HEK293 (cell line): Measurements from ENCODE around the gene TRAPPC4.

Source experiments
- KLF7 ChIP-seq: fragments of 450-650 bp; formaldehyde crosslinking; IDR thresholded peaks from 2 replicates; pipeline ENCODE4 v1.5.1; 2016; ENCODE audit warnings: missing biosample characterization, missing genetic modification characterization, borderline replicate concordance
- REPIN1 ChIP-seq: fragments of 450-650 bp; formaldehyde crosslinking; IDR thresholded peaks from 2 replicates; pipeline ENCODE4 v1.5.1; 2017; ENCODE audit warnings: missing biosample characterization, missing genetic modification characterization, low read depth
- WT1 ChIP-seq: fragments of 450-650 bp; formaldehyde crosslinking; IDR thresholded peaks from 2 replicates; pipeline ENCODE4 v1.5.1; 2016; ENCODE audit warnings: missing biosample characterization, missing genetic modification characterization
- ZBTB21 ChIP-seq: fragments of 450-650 bp; formaldehyde crosslinking; IDR thresholded peaks from 2 replicates; pipeline ENCODE4 v1.5.1; 2017; ENCODE audit warnings: missing biosample characterization, missing genetic modification characterization
- ZFP41 ChIP-seq: fragments of 450-650 bp; formaldehyde crosslinking; IDR thresholded peaks from 2 replicates; pipeline ENCODE4 v1.5.1; 2016; ENCODE audit warnings: missing biosample characterization, missing genetic modification characterization, borderline replicate concordance
- ZNF121 ChIP-seq: fragments of 450-650 bp; formaldehyde crosslinking; IDR thresholded peaks from 2 replicates; pipeline ENCODE4 v1.5.1; 2016; ENCODE audit warnings: missing biosample characterization, missing genetic modification characterization
- ZNF214 ChIP-seq: fragments of 450-650 bp; formaldehyde crosslinking; IDR thresholded peaks from 2 replicates; pipeline ENCODE4 v1.5.1; 2017; ENCODE audit warnings: missing biosample characterization, mild to moderate bottlenecking, missing genetic modification characterization, borderline replicate concordance
- ZNF248 ChIP-seq: fragments of 450-650 bp; formaldehyde crosslinking; IDR thresholded peaks from 2 replicates; pipeline ENCODE4 v1.5.1; 2017; ENCODE audit warnings: missing biosample characterization, missing genetic modification characterization
- ZNF354C ChIP-seq: fragments of 450-650 bp; formaldehyde crosslinking; IDR thresholded peaks from 2 replicates; pipeline ENCODE4 v1.5.1; 2016; ENCODE audit warnings: missing biosample characterization, missing genetic modification characterization, low read depth, borderline replicate concordance
- ZNF394 ChIP-seq: fragments of 450-650 bp; formaldehyde crosslinking; IDR thresholded peaks from 2 replicates; pipeline ENCODE4 v1.5.1; 2016; ENCODE audit warnings: missing biosample characterization, missing genetic modification characterization, mild to moderate bottlenecking, moderate library complexity, borderline replicate concordance
- ZNF433 ChIP-seq: fragments of 450-650 bp; formaldehyde crosslinking; IDR thresholded peaks from 2 replicates; pipeline ENCODE4 v1.5.1; 2016; ENCODE audit warnings: missing biosample characterization, missing genetic modification characterization, low read depth
- ZNF521 ChIP-seq: fragments of 450-650 bp; formaldehyde crosslinking; IDR thresholded peaks from 2 replicates; pipeline ENCODE4 v1.5.1; 2017; ENCODE audit warnings: missing biosample characterization, mild to moderate bottlenecking, missing genetic modification characterization
- ZNF621 ChIP-seq: fragments of 450-650 bp; formaldehyde crosslinking; IDR thresholded peaks from 2 replicates; pipeline ENCODE4 v1.5.1; 2017; ENCODE audit warnings: missing biosample characterization, missing genetic modification characterization
- ZSCAN16 ChIP-seq: fragments of 450-650 bp; formaldehyde crosslinking; IDR thresholded peaks from 2 replicates; pipeline ENCODE4 v1.5.1; 2016; ENCODE audit warnings: missing biosample characterization, missing genetic modification characterization
- ZXDB ChIP-seq: fragments of 450-650 bp; formaldehyde crosslinking; IDR thresholded peaks from 2 replicates; pipeline ENCODE4 v1.5.1; 2016; ENCODE audit warnings: missing biosample characterization, missing genetic modification characterization
- TF ChIP-seq, protein P1 (sequence below): fragments of 450-650 bp; formaldehyde crosslinking; IDR thresholded peaks from 2 replicates; pipeline ENCODE4 v1.5.1; 2017; ENCODE audit warnings: missing biosample characterization, missing genetic modification characterization
- TF ChIP-seq, protein P2 (sequence below): fragments of 450-650 bp; formaldehyde crosslinking; IDR thresholded peaks from 2 replicates; pipeline ENCODE4 v1.5.1; 2017; ENCODE audit warnings: missing biosample characterization, missing genetic modification characterization
- TF ChIP-seq, protein P3 (sequence below): fragments of 450-650 bp; formaldehyde crosslinking; IDR thresholded peaks from 2 replicates; pipeline ENCODE4 v1.5.1; 2016; ENCODE audit warnings: missing biosample characterization, missing genetic modification characterization
- TF ChIP-seq, protein P4 (sequence below): fragments of 450-650 bp; formaldehyde crosslinking; conservative IDR thresholded peaks from 2 replicates; pipeline ENCODE4 v1.5.1; 2016; ENCODE audit warnings: low read depth, missing biosample characterization, missing genetic modification characterization
- TF ChIP-seq, protein P5 (sequence below): fragments of 450-650 bp; formaldehyde crosslinking; IDR thresholded peaks from 2 replicates; pipeline ENCODE4 v1.5.1; 2016; ENCODE audit warnings: missing biosample characterization, missing genetic modification characterization
- TF ChIP-seq, protein P6 (sequence below): fragments of 450-650 bp; formaldehyde crosslinking; optimal IDR thresholded peaks from 2 replicates; pipeline ENCODE3; 2016; ENCODE audit warnings: missing biosample characterization, mild to moderate bottlenecking, missing genetic modification characterization
- TF ChIP-seq, protein P7 (sequence below): fragments of 450-650 bp; formaldehyde crosslinking; IDR thresholded peaks from 2 replicates; pipeline ENCODE4 v1.5.1; 2016; ENCODE audit warnings: missing biosample characterization, missing genetic modification characterization, borderline replicate concordance
- TF ChIP-seq, protein P8 (sequence below): fragments of 450-650 bp; IDR thresholded peaks from 2 replicates; pipeline ENCODE4 v1.5.1; 2018; ENCODE audit warnings: missing biosample characterization, missing genetic modification characterization

The TRAPPC4 gene

DNA sequence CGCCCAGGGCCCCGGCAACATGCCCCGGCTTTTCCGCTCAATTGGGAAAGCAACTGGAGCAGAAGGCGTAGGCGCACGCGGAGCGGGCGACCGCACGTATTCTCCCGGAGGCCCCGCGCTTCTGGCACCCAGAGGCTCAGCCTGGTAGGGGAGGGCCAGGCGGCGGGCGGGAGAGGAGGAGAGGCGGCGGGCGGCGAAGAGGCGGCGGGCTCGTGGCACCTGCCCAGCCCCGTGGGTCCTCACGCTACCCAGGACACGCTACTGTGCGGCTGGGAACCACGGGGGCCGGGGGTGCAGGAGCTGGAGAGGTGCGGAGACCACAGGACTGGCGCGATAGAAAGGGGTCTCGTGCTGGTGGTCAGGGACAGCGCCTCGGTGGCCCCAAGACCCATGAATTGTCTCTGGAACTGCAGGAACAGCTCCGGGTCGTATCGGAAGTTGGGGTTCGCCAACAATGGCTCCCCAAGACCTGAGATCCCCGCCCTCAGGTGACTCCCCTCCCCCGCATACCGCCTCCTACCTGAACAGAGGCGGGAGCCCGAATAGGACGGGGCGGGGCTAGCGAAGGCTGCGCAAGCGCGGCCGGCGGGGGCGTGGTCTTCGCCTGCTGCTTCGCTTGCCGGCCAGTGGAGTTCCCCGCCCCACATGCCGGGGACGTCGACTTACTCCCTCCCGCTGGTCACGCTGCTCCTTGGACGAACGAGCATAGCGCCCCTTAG lies 11.9 kb downstream of the TRAPPC4 start, which contains the start of gene SLC37A4 (continued):
- no peak; the same call in 1 of the 2 replicates for TF ChIP-seq ZNF394 (tag by site-specific recombination)
- TF ChIP-seq ZNF354C (tag by site-specific recombination) = no peak
- no peak for TF ChIP-seq ZNF214
- TF ChIP-seq, protein P1, sequence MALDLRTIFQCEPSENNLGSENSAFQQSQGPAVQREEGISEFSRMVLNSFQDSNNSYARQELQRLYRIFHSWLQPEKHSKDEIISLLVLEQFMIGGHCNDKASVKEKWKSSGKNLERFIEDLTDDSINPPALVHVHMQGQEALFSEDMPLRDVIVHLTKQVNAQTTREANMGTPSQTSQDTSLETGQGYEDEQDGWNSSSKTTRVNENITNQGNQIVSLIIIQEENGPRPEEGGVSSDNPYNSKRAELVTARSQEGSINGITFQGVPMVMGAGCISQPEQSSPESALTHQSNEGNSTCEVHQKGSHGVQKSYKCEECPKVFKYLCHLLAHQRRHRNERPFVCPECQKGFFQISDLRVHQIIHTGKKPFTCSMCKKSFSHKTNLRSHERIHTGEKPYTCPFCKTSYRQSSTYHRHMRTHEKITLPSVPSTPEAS (tag by site-specific recombination) = no peak
- TF ChIP-seq, protein P2, sequence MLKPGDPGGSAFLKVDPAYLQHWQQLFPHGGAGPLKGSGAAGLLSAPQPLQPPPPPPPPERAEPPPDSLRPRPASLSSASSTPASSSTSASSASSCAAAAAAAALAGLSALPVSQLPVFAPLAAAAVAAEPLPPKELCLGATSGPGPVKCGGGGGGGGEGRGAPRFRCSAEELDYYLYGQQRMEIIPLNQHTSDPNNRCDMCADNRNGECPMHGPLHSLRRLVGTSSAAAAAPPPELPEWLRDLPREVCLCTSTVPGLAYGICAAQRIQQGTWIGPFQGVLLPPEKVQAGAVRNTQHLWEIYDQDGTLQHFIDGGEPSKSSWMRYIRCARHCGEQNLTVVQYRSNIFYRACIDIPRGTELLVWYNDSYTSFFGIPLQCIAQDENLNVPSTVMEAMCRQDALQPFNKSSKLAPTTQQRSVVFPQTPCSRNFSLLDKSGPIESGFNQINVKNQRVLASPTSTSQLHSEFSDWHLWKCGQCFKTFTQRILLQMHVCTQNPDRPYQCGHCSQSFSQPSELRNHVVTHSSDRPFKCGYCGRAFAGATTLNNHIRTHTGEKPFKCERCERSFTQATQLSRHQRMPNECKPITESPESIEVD = no peak
- TF ChIP-seq ZNF433 (tag by site-specific recombination) = no peak
- TF ChIP-seq ZFP41 = no peak
- 0 out of 2 replicates have a peak, but pooled peaks have one; percentile 44 for TF ChIP-seq ZXDB
- TF ChIP-seq ZNF621 = no peak
- TF ChIP-seq, protein P3, sequence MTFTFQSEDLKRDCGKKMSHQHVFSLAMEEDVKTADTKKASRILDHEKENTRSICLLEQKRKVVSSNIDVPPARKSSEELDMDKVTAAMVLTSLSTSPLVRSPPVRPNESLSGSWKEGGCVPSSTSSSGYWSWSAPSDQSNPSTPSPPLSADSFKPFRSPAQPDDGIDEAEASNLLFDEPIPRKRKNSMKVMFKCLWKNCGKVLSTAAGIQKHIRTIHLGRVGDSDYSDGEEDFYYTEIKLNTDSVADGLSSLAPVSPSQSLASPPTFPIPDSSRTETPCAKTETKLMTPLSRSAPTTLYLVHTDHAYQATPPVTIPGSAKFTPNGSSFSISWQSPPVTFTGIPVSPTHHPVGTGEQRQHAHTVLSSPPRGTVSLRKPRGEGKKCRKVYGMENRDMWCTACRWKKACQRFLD (tag by site-specific recombination) = no peak
- no peak for TF ChIP-seq REPIN1 (tag by site-specific recombination)
- 0 out of 2 replicates have a peak, but pooled peaks have one; percentile 10 for TF ChIP-seq ZNF121 (tag by site-specific recombination)
- TF ChIP-seq KLF7 (tag by site-specific recombination) = no peak
- TF ChIP-seq, protein P4, sequence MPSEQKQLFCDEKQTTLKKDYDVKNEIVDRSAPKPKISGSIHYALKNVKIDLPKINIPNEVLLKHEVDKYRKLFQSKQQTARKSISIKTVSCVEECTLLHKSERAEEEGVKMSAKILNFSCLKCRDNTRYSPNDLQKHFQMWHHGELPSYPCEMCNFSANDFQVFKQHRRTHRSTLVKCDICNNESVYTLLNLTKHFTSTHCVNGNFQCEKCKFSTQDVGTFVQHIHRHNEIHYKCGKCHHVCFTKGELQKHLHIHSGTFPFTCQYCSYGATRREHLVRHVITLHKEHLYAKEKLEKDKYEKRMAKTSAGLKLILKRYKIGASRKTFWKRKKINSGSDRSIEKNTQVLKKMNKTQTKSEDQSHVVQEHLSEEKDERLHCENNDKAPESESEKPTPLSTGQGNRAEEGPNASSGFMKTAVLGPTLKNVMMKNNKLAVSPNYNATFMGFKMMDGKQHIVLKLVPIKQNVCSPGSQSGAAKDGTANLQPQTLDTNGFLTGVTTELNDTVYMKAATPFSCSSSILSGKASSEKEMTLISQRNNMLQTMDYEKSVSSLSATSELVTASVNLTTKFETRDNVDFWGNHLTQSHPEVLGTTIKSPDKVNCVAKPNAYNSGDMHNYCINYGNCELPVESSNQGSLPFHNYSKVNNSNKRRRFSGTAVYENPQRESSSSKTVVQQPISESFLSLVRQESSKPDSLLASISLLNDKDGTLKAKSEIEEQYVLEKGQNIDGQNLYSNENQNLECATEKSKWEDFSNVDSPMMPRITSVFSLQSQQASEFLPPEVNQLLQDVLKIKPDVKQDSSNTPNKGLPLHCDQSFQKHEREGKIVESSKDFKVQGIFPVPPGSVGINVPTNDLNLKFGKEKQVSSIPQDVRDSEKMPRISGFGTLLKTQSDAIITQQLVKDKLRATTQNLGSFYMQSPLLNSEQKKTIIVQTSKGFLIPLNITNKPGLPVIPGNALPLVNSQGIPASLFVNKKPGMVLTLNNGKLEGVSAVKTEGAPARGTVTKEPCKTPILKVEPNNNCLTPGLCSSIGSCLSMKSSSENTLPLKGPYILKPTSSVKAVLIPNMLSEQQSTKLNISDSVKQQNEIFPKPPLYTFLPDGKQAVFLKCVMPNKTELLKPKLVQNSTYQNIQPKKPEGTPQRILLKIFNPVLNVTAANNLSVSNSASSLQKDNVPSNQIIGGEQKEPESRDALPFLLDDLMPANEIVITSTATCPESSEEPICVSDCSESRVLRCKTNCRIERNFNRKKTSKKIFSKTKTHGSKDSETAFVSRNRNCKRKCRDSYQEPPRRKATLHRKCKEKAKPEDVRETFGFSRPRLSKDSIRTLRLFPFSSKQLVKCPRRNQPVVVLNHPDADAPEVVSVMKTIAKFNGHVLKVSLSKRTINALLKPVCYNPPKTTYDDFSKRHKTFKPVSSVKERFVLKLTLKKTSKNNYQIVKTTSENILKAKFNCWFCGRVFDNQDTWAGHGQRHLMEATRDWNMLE = no peak
- TF ChIP-seq, protein P5, sequence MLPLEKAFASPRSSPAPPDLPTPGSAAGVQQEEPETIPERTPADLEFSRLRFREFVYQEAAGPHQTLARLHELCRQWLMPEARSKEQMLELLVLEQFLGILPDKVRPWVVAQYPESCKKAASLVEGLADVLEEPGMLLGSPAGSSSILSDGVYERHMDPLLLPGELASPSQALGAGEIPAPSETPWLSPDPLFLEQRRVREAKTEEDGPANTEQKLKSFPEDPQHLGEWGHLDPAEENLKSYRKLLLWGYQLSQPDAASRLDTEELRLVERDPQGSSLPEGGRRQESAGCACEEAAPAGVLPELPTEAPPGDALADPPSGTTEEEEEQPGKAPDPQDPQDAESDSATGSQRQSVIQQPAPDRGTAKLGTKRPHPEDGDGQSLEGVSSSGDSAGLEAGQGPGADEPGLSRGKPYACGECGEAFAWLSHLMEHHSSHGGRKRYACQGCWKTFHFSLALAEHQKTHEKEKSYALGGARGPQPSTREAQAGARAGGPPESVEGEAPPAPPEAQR (tag by site-specific recombination) = no peak
- TF ChIP-seq, protein P6, sequence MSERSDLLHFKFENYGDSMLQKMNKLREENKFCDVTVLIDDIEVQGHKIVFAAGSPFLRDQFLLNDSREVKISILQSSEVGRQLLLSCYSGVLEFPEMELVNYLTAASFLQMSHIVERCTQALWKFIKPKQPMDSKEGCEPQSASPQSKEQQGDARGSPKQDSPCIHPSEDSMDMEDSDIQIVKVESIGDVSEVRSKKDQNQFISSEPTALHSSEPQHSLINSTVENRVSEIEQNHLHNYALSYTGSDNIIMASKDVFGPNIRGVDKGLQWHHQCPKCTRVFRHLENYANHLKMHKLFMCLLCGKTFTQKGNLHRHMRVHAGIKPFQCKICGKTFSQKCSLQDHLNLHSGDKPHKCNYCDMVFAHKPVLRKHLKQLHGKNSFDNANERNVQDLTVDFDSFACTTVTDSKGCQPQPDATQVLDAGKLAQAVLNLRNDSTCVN = peak; percentile 72
- TF ChIP-seq, protein P7, sequence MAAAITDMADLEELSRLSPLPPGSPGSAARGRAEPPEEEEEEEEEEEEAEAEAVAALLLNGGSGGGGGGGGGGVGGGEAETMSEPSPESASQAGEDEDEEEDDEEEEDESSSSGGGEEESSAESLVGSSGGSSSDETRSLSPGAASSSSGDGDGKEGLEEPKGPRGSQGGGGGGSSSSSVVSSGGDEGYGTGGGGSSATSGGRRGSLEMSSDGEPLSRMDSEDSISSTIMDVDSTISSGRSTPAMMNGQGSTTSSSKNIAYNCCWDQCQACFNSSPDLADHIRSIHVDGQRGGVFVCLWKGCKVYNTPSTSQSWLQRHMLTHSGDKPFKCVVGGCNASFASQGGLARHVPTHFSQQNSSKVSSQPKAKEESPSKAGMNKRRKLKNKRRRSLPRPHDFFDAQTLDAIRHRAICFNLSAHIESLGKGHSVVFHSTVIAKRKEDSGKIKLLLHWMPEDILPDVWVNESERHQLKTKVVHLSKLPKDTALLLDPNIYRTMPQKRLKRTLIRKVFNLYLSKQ (tag by site-specific recombination) = no peak
- no peak for TF ChIP-seq ZNF521 (tag by site-specific recombination)
- no peak for TF ChIP-seq ZSCAN16 (tag by site-specific recombination)
- TF ChIP-seq, protein P8, sequence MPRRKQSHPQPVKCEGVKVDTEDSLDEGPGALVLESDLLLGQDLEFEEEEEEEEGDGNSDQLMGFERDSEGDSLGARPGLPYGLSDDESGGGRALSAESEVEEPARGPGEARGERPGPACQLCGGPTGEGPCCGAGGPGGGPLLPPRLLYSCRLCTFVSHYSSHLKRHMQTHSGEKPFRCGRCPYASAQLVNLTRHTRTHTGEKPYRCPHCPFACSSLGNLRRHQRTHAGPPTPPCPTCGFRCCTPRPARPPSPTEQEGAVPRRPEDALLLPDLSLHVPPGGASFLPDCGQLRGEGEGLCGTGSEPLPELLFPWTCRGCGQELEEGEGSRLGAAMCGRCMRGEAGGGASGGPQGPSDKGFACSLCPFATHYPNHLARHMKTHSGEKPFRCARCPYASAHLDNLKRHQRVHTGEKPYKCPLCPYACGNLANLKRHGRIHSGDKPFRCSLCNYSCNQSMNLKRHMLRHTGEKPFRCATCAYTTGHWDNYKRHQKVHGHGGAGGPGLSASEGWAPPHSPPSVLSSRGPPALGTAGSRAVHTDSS = no peak
- TF ChIP-seq ZBTB21 (tag by site-specific recombination) = 0 out of 2 replicates have a peak, but pooled peaks have one; percentile 13
- TF ChIP-seq WT1 = peak; percentile 51
- no peak for TF ChIP-seq ZNF248 (tag by site-specific recombination)
